GM19193 (cell line): ENCODE measurements around the gene SHMT2.

Experiments used
- POLR2A ChIP-seq: IDR thresholded peaks from 4 replicates; pipeline ENCODE4 v1.6.1; 2011; ENCODE audit not compliant: insufficient read depth, insufficient read length; ENCODE audit errors: extremely low read depth

Gene SHMT2

GRCh38 chr12:57247041-57247440, 17.5 kb downstream of the SHMT2 start:
- TF ChIP-seq POLR2A: no peak

- TF ChIP-seq POLR2A: no peak
Measured at GRCh38 chr12:57248934-57249742, 19.6 kb downstream of the SHMT2 start.

GRCh38 chr12:57250541-57250940, 21.0 kb downstream of the SHMT2 start:
- no peak for TF ChIP-seq POLR2A

GRCh38 chr12:57250956-57251355, 21.4 kb downstream of the SHMT2 start, which contains the start of gene STAC3:
Gene STAC3, minus strand, starts transcription at chr12:57251187. Its CDS starts 1,551 bp downstream, at chr12:57249636.
- no peak for TF ChIP-seq POLR2A

GRCh38 chr12:57254506-57255280, 25.2 kb downstream of the SHMT2 start:
- no peak for TF ChIP-seq POLR2A

GRCh38 chr12:57255916-57256315, 26.4 kb downstream of the SHMT2 start:
- TF ChIP-seq POLR2A: no peak

GRCh38 chr12:57258977-57259970, 29.8 kb downstream of the SHMT2 start:
- TF ChIP-seq POLR2A: no peak

- no peak for TF ChIP-seq POLR2A
Measured at GRCh38 chr12:57260366-57260765, 30.9 kb downstream of the SHMT2 start.

- TF ChIP-seq POLR2A: no peak
Measured at GRCh38 chr12:57261428-57261865, 31.9 kb downstream of the SHMT2 start.

GRCh38 chr12:57262126-57262822, 32.8 kb downstream of the SHMT2 start:
- no peak for TF ChIP-seq POLR2A

- TF ChIP-seq POLR2A: no peak
Measured at GRCh38 chr12:57263096-57263495, 33.6 kb downstream of the SHMT2 start.

GRCh38 chr12:57266681-57267080, 37.2 kb downstream of the SHMT2 start:
- no peak for TF ChIP-seq POLR2A

GRCh38 chr12:57268264-57268663, 38.8 kb downstream of the SHMT2 start:
- TF ChIP-seq POLR2A: no peak

GRCh38 chr12:57270966-57271470, 41.5 kb downstream of the SHMT2 start:
- TF ChIP-seq POLR2A: no peak
